K562 (cell line): ENCODE data around the gene ZNF805.

Source experiments
- CTCF ChIP-seq, 3 experiments: IDR thresholded peaks in 2 of 3; conservative IDR thresholded peaks in 1 of 3; 2 replicates each; pipeline ENCODE4 v1.5.1; 2011 to 2012; ENCODE audit warnings: low read length in 3 of 3, mild to moderate bottlenecking in 3 of 3, control low read depth in 2 of 3, improper control_type of control experiment in 1 of 3, inconsistent platforms in 1 of 3, low read depth in 1 of 3, mixed read lengths in 1 of 3, moderate library complexity in 1 of 3; ENCODE audit not compliant: insufficient read depth in 2 of 3
- EHMT2 ChIP-seq: fragments of 450-650 bp; IDR thresholded peaks from 2 replicates; pipeline ENCODE4 v1.6.1; 2018; ENCODE audit warnings: antibody characterized with exemption
- FOXJ3 ChIP-seq: sonication (generic); formaldehyde crosslinking; IDR thresholded peaks from 2 replicates; pipeline ENCODE4 v1.4.0; 2020; ENCODE audit warnings: mild to moderate bottlenecking, missing genetic modification reagents
- GTF2F1 ChIP-seq: IDR thresholded peaks from 2 replicates; pipeline ENCODE4 v1.6.1; 2011; ENCODE audit warnings: low read depth, low read length, improper control_type of control experiment
- KHSRP ChIP-seq: fragments of 450-650 bp; IDR thresholded peaks from 2 replicates; pipeline ENCODE4 v1.6.1; 2017
- MAFK ChIP-seq: IDR thresholded peaks from 2 replicates; pipeline ENCODE4 v1.6.1; 2011; ENCODE audit warnings: low read length, improper control_type of control experiment
- POLR3A ChIP-seq: IDR thresholded peaks from 2 replicates; pipeline ENCODE4 v1.6.1; 2011; ENCODE audit warnings: borderline replicate concordance, mild to moderate bottlenecking, moderate library complexity; ENCODE audit not compliant: insufficient read length, insufficient read depth; ENCODE audit errors: extremely low read depth
- RAD21 ChIP-seq, 2 experiments: fragments of 250-450 bp in 1 of 2; fragments of 450-650 bp in 1 of 2; sonication (Bioruptor Pico) in 1 of 2; formaldehyde crosslinking in 1 of 2; IDR thresholded peaks in 1 of 2; conservative IDR thresholded peaks in 1 of 2; 2 replicates each; pipeline versions ENCODE4 v1.4.0 to v1.8.0; 2020 to 2022; ENCODE audit warnings: mild to moderate bottlenecking in 2 of 2, moderate library complexity in 1 of 2
- RBM25 ChIP-seq: fragments of 200-400 bp; formaldehyde crosslinking; IDR thresholded peaks from 2 replicates; pipeline ENCODE4 v1.6.1; 2018; ENCODE audit warnings: low read length, low read depth, moderate library complexity; ENCODE audit not compliant: severe bottlenecking
- SMAD1 ChIP-seq: fragments of 150-350 bp; IDR thresholded peaks from 2 replicates; pipeline ENCODE4 v1.6.1; 2014; ENCODE audit warnings: low read length, low read depth; ENCODE audit not compliant: partially characterized antibody
- USF1 ChIP-seq: sonication (generic); formaldehyde crosslinking; IDR thresholded peaks from 2 replicates; pipeline ENCODE4 v1.9.0; 2022; ENCODE audit warnings: mild to moderate bottlenecking, missing genetic modification reagents

- TF ChIP-seq FOXJ3 (CRISPR knock-in tag), result no peak
- no peak for TF ChIP-seq KHSRP
- TF ChIP-seq RBM25, result no peak
- TF ChIP-seq CTCF (IDR thresholded peaks at IDR 0.05 in 2 of 3, conservative IDR thresholded peaks at IDR 0.05 in 1 of 3; ENCODE audit: insufficient read depth in 2 of 3, low read depth in 1 of 3, low read length in 3 of 3), result no peak
- TF ChIP-seq MAFK, result no peak
- no peak for TF ChIP-seq EHMT2
- TF ChIP-seq USF1 (CRISPR knock-in tag), result no peak
- no peak for TF ChIP-seq RAD21 (CRISPR knock-in tag; conservative IDR thresholded peaks at IDR 0.05 in 1 of 2, IDR thresholded peaks at IDR 0.05 in 1 of 2)
- no peak for TF ChIP-seq POLR3A
- no peak for TF ChIP-seq GTF2F1
- no peak for TF ChIP-seq SMAD1
Measured at GRCh38 chr19:57244513-57244912, 4.1 kb downstream of the ZNF805 start.
